ENCODE data around the gene KLHL40.

- TF ChIP-seq GABPA (tag; conservative IDR thresholded peaks at IDR 0.05; ENCODE audit: low read depth) (no peak), SP1 (CRISPR knock-in tag; IDR thresholded peaks at IDR 0.05) (no peak), PURB (CRISPR knock-in tag; IDR thresholded peaks at IDR 0.05; ENCODE audit: low read depth) (no peak), TAF1 (IDR thresholded peaks at IDR 0.05; ENCODE audit: control insufficient read depth, extremely low read depth, insufficient read depth, low read length, severe bottlenecking) (no peak), RNF219 (CRISPR knock-in tag; IDR thresholded peaks at IDR 0.05) (no peak), NEUROD1 (IDR thresholded peaks at IDR 0.05; ENCODE audit: borderline replicate concordance, low read depth, low read length, partially characterized antibody) (no peak), CTCF (IDR thresholded peaks at IDR 0.05 in 2 of 3, conservative IDR thresholded peaks at IDR 0.05 in 1 of 3; ENCODE audit: insufficient read depth in 2 of 3, low read depth in 1 of 3, low read length in 3 of 3) (no peak), ZKSCAN1 (IDR thresholded peaks at IDR 0.05; ENCODE audit: low read depth, low read length) (no peak), HDGF (IDR thresholded peaks at IDR 0.05) (no peak)
Measured at GRCh38 chr3:42706721-42707619, 21.6 kb downstream of the KLHL40 start.
